GM18526 (cell line): ENCODE measurements around the gene SMIM45.

Experiments
- POLR2A ChIP-seq: IDR thresholded peaks from 3 replicates; pipeline ENCODE4 v1.6.1; 2011; ENCODE audit not compliant: insufficient read length; ENCODE audit errors: extremely low read depth

Gene SMIM45

DNA sequence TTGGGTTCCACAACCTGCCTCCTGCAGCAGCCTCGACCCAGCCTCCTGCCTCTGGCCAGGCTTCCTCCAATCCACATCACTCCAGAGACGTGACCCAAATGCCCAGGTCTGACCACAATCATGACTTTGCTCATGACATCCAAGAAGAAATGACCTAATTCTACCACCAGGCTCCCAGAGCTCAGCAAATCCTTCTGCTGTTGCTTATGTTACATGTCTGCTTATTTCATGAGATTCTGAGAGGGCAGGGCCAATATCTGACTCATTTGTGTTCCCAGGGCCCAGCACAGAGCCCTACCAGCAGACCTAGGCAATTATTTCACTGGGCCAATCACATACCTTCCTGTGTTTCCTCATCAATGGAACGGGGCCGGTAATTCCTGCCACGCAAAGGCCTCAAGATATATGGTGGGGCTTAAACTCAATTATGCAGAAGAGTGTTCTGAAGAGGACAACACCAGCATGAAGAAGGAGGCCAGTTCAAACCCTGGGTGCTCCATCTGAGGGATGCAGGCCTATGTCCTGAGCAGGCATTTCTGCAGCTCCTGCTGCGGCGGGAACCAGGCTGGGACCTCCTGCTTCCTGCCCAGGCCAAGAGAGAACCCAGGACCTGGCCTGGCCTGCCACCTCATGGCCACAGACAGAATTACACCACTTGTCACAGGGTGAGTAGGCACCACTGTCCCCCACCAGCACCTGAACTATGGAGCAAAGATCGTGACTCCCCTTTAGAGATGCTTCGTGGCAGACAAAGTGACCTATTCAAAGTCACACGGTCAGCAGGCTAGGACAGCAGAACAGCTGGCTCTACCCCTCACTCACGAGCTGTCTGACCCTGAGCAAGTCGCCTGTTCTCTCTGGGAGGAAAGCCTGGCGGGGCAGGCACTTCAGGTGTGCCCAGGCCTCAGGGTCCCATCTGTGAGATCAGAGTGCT, 10.9 kb upstream of the SMIM45 start:
- TF ChIP-seq POLR2A: no peak

DNA sequence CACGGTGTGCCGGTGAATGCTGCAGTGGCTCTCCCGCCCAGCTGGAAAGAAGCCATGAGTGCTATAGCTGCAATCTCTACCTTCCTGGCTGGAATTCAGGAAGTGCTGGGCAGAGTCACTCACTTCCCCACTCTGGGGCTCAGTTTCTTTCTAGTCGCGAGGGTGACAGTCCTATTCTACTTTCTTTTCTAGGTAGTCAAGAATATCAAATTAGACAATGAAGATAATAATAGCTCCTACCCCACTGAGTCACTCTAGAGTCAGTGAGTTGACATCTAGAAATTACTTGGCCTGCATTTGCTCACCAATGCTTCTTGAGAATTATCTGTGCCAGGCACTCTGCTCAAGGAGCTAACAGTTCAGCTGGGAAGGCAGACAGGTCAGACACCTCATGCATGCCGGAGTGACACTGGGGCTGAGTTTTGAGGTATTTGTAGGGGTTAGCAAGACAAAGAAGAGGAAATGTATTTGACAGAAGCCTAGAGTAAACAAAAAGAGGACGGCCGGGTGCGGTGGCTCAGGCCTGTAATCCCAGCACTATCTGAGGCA, 8.2 kb upstream of the SMIM45 start:
- peak; percentile 10 for TF ChIP-seq POLR2A

DNA sequence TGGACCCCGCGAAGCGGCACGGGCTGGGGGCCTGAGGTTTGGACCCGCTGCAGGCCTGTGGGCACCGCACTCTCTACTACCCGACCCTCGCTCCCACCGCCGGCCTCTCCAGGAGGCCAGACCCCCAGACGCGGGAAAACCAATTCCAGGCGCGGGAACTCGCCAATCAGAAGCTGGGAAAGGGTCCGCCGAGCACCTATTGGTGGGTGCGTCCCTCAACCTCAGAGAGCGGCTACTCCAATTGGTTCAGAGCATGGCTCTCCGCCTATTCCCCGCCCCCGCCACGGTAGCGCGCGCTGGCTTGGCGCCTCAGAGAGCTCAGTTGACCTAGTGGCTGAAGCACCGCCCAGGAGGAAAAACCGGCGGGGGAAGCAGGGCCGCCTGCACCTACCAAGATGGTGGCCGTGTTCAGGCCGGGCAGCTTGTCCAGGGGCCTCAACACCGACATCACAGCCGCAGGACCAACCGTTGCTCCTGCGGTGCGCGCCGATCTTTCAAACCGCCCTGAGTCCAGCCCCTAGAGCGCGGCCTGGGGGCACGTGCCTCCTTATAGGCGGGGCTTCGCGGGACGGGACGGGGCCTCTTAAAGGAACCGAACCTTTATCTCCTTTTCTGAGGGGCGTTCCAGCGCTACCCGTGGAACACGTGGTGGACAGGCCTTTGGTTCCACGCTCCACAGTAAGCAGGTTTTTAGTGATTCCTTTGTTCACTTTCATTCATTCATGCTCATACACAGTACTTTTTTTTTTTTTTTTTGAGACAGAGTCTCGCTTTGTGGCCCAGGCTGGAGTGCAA, 5.1 kb upstream of the SMIM45 start, which contains the start of gene CENPM:
Gene CENPM (minus strand): TSS at position 524 of the 795 bp plus-strand sequence. CDS start 76 bp downstream, at position 448.
- TF ChIP-seq POLR2A: peak; percentile 52

DNA sequence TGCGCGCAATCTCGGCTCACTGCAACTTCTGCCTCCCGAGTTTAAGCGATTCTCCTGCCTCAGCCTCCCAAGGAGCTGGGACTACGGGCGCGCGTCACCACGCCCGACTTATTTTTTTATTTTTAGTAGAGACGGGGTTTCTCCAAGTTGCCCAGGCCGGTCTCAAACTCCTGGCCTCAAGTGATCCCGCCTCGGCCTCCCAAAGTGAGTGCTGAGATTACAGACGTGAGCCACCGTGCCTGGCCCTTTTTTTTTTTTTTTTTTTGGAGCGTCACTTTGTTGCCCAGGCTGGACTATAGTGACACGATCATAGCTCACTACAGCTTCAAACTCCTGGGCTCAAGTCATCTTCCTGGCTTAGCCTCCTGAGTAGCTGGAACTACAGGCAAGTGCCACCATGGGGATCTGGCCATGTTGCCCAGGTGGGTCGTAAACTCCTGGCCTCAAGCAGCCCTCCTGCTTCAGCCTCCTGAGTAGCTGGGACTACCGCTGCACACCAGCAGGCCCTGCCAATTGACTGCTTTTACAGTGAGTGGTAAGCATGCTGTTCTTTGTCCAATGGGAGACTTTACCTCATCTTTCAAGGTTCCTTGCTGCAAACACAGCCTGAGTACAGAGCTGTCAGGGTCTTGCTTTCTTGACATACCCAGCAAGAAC, 4.4 kb upstream of the SMIM45 start:
- no peak for TF ChIP-seq POLR2A

DNA sequence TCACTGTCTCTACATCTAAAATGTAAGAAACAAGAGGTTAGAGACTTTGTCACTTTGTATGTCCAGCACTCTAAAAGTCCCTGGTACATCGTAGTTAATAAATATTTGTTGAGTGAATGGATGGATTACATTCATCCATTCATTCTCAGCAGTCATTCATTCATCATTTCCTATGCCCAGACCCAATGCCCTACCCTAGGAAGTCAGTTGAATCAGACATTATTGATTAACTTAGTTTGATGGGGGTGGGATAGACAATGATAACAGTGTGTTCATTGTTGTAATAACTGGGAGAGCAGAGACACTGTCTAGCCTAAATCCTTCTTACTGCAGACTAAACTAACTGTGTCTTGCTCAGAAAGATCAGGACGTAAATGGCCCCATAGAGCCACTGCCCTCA, 3.8 kb upstream of the SMIM45 start:
- TF ChIP-seq POLR2A: no peak

DNA sequence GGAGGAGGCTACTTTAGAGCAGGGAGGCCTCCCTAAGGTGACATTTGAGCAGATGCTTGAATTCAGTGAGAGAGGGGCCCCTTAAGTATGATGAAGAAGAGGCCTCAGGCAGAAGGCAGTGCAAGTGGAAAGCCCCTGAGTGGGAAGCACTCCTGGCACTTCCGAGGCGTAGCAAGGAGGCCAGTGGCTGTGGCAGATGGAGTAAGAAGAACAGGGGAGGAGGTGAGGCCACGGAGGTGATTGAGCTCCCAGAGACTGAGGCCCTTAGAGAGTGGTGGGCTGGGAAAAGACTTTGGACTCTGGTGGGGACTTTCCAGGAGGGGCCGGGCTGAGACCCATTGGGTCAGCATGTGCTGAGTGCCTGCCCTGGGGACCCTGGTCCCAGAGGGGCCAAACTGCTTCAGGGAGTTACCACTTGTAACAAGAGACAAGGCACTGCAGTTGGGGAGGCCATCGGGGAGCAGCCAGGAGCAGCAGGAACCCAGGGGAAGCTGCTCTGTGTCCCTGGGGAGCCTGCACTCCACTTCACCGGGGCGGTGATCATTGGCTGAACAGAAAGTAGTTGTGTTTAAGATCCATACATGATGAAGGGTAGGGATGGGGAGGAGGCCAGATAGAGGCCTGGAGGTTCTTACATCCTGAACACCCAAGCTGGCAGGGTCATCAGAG, 2.5 kb upstream of the SMIM45 start:
- no peak for TF ChIP-seq POLR2A

DNA sequence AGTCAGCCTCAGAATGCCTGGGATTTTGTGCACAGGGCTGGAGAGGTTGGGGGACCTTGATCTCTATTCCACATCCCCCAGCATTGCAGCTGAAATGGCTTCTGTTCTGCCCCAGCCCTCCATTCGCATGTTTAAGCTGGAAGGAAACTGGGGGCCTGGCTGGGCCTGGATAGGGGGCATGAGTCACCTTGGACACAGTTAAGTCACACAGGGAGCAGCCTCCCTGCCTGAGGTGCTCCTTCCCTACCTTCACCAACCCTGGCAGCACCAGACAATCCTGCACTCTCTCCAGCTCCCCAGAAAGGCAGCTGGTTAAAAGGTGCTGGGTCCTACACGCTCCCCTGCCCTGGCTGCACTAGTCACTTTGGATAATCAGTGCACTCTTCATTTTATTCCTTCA, 763 bp downstream of the SMIM45 start:
- no peak for TF ChIP-seq POLR2A

DNA sequence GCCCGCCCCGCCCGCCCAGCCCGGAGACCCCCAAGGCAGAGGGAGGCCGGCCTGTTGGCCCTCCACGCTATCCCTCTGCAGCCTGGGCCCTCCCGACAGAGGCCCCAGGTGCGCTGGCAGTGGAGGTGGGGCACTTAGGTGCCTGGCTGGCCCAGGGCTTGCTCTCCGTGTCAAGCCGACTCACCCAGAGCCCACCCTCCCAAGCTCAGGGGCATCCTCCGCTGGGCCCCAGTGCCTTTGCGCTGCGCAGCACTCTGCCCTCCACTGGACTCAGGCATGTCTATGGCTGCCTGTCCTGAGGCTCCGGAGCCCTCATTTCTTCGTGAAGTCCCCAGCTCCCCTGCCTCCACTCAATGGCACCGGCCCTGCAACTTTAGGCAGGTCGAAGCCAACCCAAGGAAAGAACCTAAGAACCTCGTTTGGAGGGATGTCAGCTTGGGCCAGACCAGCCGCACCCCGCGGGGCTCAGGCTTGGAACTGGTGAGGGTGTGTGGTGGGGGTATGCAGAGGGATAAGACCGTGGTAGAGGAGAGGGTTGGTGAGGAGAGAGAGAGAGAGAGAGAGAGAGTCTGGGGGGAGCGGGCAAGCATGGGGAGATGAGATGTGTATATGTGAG, 6.1 kb downstream of the SMIM45 start:
- TF ChIP-seq POLR2A: no peak

DNA sequence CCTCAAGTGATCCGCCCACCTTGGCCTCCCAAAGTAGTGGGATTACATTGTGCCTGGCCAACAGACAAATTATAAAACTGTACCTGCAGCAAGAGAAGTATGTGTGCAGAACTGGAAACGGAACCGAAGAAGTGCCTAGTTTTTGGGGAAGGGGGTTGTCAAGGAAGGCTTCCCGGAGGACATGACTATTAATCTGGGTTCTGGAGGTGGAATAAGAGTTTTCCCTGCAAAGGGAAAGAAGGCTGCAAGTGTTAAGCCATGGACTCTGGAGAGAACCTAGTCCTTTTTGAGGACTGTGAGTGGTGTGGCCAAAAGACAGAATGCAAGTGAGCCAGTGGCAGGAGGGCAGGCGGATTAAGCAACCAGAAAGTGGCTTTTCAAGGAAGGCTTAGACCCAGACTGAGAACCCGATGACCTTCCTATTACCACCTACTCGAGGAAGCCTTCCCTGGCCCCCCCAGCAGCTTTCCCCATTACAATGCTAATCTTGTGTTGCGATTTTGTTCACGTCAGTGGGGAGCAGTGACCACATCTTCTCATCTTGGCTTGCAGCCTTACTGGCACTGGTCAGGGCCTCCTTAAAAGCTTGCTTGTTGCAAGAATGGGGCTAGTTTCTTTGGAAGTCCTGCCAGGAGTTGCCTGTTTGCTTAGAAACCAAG, 11.6 kb downstream of the SMIM45 start:
- TF ChIP-seq POLR2A: no peak

DNA sequence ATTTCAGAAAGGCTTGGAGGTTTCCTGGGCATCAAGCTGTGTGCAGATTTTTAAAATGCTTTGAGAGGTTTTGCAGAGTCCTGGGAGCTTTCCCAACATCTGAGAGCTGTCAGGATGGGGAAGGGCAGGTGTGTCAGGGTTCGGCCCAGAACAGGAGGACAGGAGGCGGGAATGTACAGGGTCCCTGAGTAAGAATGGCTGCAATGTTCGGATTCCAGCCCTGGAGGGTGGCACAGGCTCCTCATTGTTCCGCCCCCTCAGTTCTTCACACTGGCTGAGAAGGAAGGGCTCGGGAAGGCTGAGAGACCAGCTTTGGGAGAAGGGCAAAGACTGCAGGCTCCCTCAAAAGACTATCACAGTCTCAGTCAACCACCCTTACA, 12.2 kb downstream of the SMIM45 start:
- no peak for TF ChIP-seq POLR2A

DNA sequence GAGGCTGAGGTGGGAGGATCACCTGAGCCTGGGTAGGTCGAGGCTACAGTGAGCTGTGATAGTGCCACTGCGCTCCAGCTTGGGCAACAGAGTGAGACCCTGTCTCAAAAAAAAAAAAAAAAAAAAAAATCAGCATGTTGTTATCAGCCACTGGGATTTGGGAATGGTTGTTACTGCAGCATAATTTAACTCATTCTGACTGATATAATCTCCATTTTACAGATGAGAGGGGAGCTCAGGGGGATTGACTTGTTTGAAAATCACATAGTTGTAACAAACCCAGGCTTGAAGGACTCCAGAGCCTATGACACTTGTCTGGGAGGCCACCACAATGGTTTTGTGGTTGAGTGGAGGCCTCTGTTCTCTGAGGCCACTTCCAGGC, 14.3 kb downstream of the SMIM45 start:
- no peak for TF ChIP-seq POLR2A

DNA sequence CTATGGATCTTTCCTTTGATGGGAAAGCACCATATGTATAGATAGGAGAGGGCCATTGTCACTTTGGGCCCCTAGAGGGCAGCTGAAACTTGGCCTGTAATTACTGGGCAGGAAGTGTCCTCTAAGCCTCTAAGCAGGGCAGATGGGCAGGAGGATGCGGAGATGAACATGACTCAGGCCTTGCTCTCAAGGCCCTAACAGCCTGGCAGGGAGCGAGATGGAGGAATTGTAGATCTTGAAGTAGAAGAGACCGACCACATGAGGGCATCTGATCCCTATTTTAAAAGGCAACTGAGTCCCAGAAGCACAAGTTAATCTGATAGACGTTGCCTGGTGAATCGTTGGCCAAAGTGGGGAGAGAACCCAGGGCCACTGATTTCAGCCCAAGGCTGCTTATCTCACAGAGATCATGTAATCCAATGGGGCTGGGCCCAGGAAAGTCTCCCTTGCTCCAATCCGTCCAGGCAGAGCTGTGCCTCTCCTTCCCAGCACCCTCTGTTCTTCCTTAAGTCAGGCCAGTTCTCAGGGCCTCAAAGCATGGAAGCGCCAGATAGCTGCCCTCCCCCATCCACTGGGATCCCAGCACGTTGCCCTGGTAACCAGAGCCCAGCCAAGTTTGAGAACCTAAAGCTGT, 14.8 kb downstream of the SMIM45 start:
- no peak for TF ChIP-seq POLR2A

DNA sequence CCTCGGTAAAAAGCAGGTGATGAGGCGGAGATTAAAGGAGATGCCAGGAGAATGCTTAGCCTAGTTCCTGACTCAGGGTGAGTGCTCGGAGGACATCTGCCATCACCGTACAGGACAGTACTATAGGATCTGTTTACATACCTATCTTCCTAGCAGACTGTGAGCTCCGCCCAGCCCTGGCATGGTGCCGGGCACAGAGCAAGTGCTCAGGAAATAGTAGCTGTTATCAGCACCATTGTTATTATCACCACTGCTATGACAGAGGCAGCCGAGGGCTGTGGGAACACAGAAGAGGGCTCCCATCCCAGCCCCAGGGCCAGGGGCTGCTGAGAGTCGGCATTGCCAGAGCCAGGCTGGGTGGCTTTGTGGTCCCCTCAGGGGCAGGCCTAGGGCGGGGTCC, 16.7 kb downstream of the SMIM45 start:
- no peak for TF ChIP-seq POLR2A
